GM12865 (cell line): ENCODE measurements around the gene STK11.

ENCODE experiments used
- DNase-seq: peaks from one replicate; pipeline ENCODE4 v3.0.0; 2010; ENCODE audit warnings: low read depth
- H3K4me3 ChIP-seq: 2 replicates; pipeline ENCODE4 v1.5.1; 2011; ENCODE audit warnings: mild to moderate bottlenecking, low read depth, low read length, control low read depth
- TF ChIP-seq, protein P1 (sequence below): IDR thresholded peaks from 2 replicates; pipeline ENCODE4 v1.5.1; 2011; ENCODE audit warnings: low read length, control low read depth, low read depth, inconsistent platforms; ENCODE audit not compliant: insufficient read depth; ENCODE audit errors: missing control alignments

Gene STK11

DNA sequence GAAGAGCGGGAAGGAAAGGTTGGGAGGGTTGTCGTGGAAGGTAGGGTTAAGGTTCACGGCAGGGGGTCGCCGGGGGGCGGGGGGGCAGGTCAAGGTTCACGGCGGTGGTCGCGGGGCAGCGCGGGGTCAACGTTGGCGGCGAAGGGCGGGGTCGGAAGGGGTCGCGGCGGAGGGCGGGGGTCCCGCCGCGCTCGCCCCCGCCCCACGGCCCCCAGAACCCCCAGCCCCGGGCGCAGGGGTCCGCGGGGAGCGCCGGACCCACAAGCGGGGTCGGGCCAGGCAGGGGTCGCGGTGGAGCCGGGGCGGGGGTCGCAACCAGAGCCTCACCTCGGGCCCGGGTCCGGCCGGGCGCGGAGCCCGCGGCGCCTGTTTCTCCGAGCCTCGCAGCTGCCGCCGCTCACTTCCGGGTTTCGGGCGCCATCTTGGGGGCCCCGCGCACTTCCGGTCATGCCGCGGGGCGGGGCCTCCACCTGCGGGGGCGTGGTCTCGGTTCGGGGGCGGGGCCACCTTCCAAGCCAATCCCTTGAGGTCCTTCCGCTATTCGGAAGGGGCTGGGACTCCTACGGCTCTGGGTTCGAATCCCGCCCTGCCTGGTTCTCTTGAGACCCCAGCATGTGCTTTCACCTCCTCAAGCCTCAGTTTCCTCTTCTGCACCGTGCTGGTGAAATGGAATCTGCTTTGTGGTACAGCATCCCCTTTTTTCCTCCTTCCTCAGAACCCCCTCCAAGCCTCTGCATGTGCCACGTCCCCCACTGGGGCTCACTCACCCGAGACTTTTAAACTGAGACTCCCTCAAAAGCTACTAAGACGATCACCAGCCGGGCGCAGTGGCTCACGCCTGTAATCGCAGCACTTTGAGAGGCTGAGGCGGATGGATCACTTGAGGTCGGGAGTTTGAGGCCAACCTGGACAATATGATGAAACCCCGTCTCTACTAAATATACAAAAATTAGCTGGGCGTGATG, 31.5 kb upstream of the STK11 start, which contains the start of gene SBNO2:
Gene SBNO2 (minus strand): TSS at position 424 of the 965 bp plus-strand sequence. CDS start 19,992 bp downstream, outside the sequence.
- TF ChIP-seq, protein P1, sequence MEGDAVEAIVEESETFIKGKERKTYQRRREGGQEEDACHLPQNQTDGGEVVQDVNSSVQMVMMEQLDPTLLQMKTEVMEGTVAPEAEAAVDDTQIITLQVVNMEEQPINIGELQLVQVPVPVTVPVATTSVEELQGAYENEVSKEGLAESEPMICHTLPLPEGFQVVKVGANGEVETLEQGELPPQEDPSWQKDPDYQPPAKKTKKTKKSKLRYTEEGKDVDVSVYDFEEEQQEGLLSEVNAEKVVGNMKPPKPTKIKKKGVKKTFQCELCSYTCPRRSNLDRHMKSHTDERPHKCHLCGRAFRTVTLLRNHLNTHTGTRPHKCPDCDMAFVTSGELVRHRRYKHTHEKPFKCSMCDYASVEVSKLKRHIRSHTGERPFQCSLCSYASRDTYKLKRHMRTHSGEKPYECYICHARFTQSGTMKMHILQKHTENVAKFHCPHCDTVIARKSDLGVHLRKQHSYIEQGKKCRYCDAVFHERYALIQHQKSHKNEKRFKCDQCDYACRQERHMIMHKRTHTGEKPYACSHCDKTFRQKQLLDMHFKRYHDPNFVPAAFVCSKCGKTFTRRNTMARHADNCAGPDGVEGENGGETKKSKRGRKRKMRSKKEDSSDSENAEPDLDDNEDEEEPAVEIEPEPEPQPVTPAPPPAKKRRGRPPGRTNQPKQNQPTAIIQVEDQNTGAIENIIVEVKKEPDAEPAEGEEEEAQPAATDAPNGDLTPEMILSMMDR = no peak
- peak within 1 kb of the TSS; percentile 82 for H3K4me3 ChIP-seq
- peak; percentile 95 for DNase-seq

DNA sequence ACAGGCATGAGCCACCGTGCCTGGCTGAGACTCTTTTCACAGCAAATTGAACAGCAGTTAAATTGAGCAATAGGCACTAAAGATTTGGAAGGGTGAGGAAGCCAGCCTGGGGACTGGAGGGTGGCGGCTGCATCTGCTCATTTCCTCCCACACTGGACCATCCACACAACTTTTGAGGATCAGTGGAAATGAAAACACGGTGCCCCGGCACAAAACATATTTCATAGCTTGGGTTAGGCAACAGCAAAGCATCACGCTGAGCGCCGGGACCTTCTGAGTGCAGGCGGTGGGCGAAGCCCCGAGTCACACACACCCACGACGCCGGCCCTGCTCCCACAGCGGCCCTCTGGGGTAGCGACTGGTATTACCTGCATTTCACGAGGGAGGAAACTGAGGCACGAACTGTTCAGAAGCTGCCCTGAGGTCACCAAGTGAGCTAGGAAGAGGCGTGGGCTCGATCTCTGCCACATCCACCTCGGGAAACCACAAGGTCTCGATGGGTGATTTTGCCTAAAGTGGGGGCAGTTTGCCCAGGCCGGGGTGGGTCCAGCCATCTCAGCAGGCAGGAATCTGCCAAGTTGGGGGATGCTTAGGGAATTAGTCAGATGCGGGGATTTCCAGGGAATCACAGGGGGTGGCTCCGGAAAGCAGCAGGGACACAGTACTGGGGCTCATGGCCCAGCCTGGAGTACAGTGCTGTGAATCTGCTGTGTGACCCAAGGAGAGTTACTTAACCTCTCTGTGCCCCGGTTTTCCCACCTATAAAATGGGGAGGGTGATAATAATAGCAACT, 28.1 kb upstream of the STK11 start:
- no peak overlapping the region for H3K4me3 ChIP-seq
- no peak for DNase-seq
- TF ChIP-seq, protein P1 = no peak

DNA sequence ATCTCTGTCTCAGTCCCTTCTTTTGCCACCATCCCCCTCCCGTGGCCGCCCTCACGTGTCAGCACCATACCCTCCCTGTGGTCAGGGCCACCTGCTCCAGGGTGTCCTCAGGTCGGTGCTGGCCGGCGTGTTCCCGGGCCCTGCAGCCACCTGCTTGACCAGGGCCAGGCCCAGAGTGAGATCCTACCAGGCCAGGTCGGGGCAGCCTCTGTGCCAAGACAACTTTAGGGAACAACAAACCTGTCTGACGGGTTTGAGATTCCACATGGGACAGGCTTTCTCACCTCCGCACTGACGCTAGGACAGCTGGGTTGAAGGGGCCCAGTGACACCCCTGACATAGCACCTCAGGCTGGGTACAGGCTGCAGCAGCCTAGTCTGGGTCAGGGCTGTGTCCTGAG, 24.0 kb upstream of the STK11 start:
- H3K4me3 ChIP-seq = no peak overlapping the region
- DNase-seq = no peak
- TF ChIP-seq, protein P1 = no peak

DNA sequence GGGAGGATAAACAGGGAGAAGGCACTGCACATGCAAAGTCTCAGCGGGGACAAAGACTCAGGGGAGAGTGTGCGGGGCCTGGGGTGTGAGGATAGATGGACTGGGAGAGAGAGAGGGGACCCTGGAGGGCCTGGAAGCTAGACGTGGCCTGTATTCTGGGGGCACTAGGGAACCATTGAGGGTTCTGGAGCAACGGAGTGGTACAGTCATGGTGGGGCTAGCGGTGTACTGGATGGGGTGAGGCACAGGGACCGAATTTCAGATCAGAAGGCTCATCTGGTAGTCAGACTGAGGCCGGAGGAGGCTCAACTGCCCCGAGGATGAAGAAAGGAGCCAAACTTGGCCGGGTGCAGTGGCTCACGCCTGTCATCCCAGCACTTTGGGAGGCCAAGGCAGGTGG, 23.5 kb upstream of the STK11 start:
- TF ChIP-seq, protein P1 = no peak
- H3K4me3 ChIP-seq = no peak overlapping the region
- no peak for DNase-seq

DNA sequence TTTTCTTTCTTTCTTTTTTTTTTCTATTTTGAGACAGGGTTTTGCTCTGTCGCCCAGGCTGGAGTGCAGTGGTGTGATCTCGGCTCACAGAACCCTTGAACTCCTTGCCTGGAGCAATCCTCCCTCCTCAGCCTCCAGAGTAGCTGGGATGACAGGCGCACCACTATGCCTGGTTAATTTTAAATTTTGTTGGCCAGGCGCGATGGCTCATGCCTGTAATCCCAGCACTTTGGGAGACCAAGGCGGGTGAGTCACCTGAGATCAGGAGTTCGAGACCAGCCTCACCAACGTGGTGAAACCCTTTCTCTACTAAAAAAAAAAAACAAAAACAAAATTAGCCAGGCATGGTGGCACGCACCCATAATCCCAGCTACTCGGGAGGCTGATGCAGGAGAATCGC, 22.9 kb upstream of the STK11 start:
- no peak for DNase-seq
- TF ChIP-seq, protein P1 = no peak
- H3K4me3 ChIP-seq = no peak overlapping the region

DNA sequence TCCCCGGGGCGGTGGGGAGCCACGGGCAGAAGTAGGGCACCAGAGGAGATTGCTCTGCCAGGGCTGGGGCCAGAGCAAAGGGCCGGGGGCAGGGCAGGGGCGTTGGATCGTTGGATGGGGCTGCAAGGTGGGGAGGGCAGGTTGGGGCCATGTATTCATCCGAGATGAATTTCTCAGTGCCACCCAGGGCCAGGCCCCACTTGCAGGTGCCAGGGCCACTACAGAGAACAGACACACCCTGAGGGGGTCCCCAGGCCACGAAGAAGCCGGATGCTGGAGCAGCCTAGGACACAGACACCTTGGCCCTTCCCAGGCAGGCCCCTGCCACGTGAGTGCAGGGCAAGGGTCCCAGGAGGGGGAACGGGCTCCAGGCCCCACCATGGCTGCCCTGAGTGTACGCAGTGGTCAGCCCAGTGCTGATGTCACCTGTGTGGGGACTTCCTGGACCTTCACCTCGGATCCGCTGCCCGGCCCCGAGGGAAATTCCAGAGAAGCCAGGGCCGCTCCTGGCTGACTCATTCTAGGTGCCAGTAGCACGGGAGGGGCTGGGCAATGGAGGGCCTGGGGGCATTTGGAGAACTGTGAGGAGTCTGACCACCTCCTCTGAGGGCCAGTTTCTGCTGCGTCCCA, 21.9 kb upstream of the STK11 start:
- no peak overlapping the region for H3K4me3 ChIP-seq
- TF ChIP-seq, protein P1 = no peak
- DNase-seq = peak; percentile 87
